Hypothalamus (tissue), 51 donors: Measurements from ENCODE around the gene PSMA7.
A peak's percentile ranks its signal among the peaks of the same experiment; 100 is the strongest.
"Not testable (repeated sequence)": the region's sequence is repeated elsewhere in the genome, so short reads cannot be mapped to it uniquely, and the experiment has no call there.

Experiments used
- DNase-seq, 51 donors: peaks; one replicate each; lab custom pipeline; 2025; lab: John Stamatoyannopoulos, UW

Gene PSMA7

DNA sequence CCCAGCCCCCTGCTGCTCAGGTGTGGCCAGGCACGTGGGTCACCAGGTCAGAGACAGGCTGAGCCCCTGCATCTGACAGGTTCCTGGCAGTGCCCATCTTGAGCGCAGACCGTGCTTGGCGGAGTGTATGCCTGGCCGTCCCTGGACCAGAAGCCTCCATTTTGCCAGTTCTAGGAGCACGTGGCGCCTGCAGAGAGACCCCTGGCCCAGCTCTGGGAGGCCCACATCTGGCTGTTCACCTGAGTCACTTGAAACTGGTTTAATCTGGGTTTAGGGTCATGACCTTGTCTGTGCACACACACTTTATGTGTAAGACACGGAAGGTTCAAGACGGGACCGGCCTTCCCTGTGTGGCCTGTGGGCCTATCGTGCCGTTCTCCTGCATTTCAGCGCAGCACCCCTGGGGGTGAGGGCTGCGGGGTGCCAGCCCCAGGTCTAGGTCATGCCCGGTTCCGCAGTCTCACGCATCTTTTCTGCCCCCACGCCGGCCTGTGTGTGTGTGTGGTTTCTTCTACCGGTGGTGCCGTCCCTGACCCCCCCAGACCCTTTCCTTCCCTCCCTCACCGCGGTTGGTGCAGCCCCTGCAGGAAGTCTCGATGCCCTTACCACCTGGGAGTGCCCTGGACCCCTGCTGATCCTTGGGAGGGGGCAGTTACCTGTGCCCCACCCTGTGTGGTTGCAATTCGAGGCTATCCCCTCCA, 14.3 kb upstream of the PSMA7 start:
- DNase-seq, result no peak

DNA sequence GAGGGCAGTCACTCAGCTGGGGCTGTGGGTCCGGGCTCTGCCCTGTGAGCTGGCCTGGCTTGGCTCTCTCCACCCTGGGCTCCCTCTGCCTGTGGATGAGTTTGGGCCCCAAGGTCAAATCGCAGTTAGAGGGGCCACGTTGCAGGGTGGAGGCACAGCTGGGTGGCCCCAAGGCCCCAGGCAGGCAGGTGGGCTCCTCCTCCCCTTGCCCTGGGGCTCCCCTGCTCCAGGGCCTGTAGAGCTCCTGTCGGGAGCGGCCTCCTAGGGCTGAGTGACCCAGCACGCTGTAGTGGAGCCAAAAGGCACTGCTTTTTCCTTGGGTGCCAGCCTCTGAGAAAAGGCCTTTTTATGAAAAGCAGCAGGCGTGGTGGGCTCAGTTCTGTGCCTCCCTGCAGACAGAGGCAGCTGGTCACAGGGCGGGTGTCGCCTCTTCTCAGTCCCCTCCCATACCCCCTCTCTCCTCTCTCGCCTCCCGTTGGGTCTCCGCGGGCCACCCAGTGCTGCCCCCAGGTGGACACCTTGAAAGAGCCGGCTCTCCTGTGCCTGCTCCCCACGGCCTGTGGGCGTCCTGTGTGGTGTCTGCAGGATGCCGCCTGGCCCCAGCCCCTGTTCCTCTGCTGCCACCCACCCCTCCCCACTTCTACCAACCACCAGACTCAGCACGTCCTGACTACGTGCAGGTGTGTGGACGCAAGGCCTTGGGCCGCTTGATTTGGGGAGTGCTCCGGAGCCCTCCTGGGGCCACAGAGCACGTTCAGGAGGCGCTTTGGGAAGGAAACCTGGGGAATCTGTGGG, 13.6 kb upstream of the PSMA7 start:
- peak in 27 of 51 donors; percentile 8 to 64 (median 24) for DNase-seq

DNA sequence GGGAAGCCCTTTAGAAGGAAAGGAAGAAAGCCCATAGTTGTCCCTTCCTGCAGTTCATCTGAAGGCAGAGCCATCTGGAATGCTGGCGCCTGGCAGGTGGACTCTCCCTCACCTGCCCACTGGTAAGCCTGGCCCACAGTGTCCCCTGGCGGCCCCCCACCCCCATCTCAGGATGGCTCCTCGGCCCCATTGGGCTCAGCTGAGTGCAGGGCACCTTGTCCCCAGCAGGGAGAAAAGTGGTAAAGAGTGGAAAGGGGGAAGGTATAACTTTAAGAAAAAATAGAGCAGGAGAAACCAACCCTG, 13.0 kb upstream of the PSMA7 start:
- DNase-seq, result no peak

DNA sequence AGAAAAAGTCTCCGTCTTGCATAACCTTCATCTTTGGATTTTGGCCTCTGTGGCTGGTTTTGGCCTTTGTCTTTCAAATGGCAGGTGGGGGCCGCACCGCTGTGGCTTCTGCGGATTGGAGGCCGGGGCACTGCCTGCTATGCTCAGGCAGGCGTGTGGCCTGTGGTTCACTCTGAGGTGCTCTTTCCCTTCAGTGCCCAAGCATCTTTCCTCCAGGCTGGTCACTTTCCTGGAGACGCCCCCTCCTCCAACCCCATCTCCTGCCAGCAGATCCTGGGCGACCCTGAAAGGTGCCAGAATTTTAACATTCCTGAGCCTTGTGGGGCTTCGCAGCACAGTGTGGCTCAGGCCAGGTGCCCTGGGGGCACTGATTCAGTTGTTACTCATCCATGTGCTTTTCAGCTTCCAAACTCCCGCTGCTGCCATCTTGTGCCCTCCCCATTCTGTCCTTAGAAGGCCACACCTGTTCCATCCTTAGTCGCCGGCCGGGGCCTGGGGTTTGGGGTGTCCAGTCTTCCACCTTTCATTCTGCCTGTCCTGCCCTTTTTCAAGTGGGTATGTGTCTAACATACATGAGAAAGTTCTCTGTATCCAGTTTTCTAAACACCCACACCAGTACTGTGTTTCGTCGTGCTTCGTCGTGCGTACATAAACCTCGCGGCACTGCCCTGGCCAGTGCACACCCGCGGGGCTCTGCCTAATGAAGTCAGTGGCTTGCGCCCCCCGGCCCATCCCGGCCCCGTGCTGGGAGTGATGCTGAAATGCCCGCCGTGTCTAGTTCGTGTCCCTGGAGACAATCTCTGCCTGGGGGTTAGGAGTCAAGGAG, 12.4 kb upstream of the PSMA7 start:
- no peak for DNase-seq

DNA sequence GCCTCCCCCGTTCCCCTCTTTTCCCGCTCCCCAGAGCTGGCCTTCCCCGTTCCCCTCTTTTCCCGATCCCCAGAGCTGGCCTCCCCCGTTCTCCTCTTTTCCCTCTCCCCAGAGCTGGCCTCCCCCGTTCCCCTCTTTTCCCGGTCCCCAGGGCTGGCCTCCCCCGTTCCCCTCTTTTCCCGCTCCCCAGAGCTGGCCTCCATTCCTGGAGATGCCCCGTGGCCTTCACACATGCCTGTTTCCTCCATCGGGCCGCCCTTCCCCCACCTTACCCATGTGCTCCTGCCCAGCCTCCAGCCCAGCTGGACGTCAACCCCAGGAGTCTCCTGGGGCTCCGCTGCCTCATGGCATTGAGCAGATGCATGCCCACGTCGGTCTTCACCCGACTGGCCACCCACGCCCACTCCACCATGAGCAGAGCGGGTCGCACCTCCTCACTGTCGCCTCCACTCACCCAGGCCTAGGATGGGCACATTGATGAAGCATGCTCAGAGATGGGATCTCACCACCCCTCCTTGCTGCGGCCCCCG, 8.7 kb upstream of the PSMA7 start:
- DNase-seq, result no peak

DNA sequence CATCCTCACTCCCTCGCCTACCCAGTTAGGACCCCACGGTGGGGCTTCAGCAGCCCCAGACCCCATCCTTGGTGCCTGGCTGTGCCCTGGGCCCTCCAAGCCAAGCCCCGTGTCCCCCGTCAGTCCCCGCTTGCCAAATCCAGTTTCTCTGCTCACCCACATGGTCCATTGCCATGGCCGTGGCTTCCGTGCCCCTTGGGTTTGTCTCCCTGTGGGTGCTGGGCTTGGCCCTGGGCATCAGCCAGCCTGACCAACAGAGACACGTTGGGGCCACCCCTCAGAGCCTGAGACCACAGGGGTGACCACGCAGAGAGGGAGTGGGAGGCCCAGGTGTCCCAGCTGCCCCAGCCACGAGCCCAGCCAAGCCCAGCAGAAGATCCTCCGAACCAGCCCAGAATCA, 8.0 kb upstream of the PSMA7 start:
- DNase-seq, result no peak

DNA sequence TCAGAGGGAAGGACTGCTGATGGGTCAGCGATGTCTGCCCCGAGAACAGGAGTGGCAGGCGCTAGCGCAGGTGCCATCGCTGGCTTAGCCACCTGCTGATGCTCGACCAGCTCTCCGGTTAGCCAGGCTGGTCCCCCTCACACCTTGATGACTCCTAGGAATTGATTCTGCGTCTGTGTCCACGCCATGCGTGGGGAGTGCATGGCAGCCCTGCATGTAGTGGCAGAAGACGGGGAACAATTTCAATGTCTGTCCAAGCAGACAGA, 7.0 kb upstream of the PSMA7 start:
- DNase-seq, result no peak

DNA sequence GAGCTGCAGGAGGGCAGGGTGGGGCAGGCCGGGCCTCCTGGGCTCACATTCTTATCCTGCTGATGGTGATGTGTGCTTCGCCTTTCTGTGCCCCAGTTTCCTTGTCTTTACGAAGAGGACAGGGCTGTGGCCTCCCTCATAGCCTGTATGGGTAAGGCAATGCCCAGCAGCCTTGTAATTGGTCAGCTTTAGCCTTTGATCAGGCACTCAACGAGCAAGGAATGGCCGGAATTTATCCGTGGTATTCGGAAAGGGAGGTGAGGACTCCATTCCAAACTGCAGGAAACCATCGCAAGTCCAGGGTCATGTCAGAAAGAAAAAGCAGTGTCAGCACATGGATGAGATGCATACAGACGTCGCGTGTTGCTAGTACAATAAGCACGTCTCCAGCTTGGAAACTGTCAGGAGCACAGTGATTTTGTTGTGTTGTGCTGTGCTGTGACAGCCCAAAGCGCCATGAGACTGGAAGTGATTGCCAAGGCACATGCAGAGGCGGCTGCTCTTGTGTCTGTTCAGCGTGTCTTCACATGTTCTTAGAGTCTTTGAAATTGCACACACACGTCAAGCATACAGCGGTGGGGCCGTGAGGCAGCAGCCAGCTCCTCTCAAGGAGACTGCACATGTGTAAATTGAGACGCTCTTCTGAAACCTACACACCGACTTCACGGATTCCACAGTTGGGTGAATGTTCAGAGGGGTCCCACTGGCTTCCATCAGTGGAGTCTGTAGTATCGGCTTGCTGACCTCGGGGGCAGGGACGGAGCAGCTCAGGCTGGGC, 6.5 kb upstream of the PSMA7 start:
- DNase-seq, result peak in 4 of 51 donors; percentile 11 to 35 (median 15)

DNA sequence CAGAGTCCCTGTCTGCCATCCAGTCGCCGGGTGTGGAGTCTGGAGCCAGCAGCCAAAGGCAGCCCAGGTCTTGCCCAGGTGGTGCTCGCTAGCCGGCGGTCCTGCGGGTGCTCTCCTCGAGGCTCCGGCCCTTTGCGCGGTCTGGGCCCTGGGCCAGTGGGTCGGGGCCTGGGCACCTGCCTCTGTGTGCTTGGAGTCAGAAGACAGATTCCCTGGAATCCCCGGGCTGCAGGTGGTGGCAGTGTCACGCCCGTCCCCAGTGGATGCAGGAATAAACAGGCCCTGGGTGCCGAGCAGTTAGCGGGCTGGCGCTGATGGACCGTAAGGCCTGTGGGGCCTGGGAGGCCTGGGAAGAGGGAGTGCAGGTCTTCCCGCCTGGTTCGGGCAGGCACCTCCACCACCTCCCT, 5.7 kb upstream of the PSMA7 start:
- DNase-seq, result no peak

DNA sequence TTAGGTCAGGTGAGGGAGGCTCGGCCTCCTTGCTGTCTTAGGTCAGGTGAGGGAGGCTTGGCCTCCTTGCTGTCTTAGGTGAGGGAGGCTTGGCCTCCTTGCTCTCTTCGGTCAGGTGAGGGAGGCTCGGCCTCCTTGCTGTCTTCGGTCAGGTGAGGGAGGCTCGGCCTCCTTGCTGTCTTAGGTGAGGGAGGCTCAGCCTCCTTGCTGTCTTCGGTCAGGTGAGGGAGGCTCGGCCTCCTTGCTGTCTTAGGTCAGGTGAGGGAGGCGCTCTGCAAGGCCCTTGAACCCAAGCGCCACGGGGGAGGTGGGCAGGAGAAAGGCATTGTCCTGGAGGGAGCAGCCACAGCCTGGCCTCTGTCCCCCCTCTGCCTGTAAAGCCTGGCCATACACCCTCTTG, 5.2 kb upstream of the PSMA7 start:
- DNase-seq, result not testable (repeated sequence)

DNA sequence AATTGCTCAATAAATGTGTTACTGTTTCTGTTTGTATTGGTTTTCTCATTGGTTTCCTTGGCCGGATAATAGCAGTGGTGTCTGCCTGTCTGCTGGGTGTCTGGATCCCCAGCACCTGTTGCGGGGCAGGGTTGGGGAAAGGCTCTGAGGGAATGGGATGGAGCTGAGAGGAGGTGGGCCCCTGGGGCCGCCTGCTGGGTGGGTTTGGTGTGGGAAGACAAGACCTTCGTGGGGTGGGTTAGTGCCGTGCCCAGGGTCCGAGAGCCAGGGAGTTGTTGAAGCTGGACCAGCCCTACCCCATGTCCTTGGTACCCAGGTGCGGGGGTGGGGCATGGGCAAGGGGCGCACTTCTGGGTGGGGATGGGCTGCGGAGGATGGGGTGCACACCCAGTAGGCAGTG, 4.3 kb upstream of the PSMA7 start:
- no peak for DNase-seq

DNA sequence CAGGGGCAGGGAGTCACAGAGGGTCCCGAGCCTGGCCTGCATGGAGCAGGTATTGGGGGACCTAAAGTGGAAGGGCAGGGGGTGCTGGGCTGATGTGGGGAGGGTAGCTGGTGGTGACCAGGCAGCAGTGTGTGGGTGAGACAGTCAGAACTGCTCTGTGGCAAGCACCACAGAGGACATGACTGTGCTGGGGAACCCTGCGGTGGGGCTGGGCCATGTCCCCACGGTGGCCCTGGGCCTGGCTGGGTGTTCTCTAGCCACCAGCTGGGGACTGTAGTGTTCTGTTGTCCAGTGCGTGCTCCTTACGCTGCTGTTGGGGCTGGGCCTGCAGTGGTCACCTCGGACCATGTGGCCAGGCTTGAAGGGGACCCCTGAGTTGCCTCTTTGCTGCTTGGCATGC, 3.9 kb upstream of the PSMA7 start:
- no peak for DNase-seq

DNA sequence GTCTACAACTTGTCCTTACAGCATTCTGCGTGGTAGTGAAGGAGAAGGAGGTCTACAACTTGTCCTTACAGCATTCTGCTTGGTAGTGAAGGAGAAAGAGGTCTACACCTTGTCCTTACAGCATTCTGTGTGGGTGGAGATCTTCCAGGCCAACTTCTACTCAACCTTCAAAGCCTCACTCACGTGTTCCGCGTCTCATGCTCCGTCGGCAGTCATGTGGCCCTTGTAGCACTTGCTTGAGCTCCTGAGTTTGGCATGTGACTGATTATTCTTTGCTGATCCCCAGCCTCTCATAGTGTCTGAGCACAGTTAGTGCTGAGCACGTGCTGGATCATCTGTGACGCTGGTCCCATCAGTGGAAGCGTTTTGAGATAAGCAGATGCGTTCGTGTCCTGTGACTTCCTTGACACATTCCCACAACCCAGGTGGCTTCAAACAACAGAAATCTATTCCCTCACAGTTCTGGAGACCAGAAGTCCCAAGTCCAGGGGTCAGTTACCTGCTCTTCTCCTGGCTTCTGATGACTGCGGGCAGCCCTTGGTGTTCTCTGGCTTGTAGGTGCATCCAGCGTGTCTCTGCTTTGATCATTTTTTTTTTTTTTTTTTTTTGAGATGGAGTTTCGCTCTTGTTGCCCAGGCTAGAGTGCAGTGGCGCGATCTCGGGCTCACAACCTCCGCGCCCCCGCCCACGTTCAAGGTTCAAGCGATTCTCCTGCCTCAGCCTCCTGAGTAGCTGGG, 3.0 kb upstream of the PSMA7 start:
- DNase-seq, result no peak

DNA sequence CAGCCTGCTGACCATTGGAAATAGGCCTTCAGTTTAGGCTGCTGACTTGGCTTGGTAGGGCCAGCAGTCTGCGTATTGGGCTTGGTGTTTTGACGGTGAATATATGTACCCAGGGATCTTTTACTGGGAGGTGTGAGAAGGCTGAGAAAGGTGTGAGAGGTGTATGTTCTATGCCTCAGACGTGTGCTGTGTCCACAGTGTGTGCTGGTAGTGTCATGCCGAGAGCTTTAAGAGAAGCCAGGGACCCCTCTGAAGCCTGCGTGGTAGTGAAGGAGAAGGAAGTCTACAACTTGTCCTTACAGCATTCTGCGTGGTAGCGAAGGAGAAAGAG, 2.5 kb upstream of the PSMA7 start:
- no peak for DNase-seq

DNA sequence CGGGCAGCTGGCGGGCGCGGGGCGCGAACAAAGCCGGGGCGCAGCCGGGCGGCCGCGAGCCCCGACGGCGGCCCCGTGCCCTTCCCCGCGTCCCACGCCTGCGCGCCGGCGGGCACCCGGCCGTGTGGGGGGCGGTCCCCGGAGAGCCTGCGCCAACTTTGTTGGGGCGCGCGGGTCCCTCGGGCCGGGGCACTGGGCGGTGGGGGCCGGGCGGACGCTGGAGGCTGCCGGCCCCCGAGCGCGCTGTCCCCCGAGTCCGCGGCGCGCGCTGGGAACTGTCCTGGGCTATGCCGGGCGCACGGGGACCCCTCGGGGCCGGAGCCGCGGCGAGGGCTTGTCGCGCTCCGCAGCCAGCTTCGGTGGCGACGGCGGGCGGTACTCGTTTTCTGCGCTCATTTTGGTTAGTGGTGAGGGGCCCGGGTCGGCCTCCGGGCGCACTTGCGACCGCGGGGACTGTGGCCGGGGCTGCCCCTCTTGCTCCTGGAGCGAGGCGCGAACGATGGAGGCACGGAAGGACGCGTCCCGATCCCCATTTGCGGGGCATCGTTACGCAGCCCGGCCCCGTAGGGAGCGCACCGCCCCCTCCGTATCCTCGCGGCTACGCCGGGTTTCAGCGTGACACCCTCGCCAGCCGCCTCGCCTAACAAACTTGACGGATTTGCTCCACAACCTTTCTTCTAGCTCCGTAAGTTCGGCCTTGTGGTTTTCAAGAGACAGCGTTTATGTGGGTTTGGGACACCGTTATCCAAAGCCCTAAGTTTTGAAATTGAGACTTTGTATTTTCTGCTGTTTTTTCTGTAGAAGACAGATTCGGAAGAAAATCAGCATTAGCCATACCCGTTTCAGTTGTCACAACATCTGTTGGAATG, 997 bp upstream of the PSMA7 start:
- DNase-seq, result peak in 24 of 51 donors; percentile 8 to 53 (median 24)

DNA sequence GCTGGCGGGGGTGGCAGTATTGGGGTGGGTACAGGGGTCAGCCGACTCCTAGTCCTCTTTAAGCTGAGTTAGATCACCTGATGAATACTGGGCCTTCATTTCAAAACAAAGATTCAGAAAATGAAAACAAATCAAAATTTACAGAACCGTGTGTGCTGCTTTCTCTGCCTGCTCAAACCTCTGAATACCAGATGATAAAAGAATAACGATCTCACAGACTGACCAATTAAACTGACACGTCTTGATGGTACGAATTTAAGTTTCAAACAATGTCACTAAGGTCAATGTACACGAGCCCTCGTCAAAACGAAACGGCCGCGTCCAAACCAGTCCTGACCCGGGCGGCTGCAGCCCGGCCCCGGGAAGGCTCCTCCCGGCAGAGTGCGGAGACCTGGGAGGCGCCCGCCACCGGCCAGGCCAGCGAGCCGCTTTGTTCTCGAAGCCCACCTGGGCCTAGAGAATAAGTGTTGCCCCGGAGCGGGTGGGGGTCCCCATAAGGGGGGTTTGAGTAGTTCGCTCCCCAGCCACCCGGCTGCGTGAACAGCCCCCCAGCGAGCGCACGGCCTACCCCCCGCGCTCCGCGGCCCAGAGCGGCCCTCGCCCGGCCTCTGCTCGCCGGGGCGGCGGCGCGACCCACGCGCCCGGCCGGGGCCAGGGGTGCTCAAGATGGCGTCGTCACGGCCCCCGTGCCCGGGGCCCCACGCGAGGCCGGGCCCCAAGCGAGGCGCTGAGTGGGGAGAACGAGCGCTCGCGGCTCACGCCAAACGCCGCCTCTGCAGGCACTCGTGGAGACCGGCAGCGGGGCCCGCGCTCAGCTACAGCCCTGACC, 728 bp downstream of the PSMA7 start:
- DNase-seq, result peak in 9 of 51 donors; percentile 10 to 56 (median 42)

DNA sequence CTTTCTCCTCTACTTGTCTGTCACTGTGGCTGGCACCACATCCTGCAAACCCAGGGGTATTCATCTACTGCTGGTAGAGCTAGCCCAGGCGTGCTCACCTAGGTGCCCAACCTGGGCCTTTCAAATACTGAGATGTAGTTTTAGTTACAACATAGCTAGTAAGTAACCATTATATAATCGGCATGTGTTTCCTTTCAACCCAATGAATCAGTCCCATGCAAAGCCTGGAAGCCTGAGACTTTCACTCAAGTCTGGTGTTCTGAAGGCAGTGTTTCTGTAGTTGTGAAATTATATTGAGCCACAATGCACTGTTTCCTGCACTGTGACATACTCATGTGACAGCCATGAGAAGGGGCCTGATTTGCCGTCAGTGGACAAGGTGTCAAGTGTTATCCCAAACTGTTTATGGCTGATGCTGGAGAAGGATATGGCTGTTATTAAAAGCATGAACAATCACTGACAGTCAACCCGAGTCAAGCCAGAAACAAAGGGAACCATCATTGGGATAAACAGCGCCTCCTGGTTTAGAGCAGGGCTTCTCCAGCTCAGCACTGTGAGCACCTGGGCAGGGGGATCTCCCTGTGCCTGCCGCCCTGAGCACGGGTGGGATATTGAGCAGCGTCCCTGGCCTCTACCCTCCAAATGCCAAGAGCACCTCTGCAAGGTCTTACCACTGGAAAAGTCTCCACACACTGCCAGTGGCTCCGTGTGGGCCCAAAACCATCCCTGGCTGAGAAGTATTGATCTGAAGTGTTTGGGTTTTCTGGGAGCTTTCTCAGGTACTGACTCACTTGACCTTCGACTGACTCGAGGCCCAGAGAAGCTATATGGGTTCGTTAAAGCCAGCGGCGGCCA, 1.6 kb downstream of the PSMA7 start:
- peak in 3 of 51 donors; percentile 25 to 39 (median 28) for DNase-seq
